Germinal center (tissue), 1 donor: Measurements from ENCODE around the gene RAB40AL.
"Not testable (repeated sequence)": the region's sequence is repeated elsewhere in the genome, so short reads cannot be mapped to it uniquely, and the experiment has no call there.

Experiments
- DNase-seq: peaks from one replicate; pipeline ENCODE4 v3.0.0; 2012; ENCODE audit warnings: mixed read lengths, low spot score

The RAB40AL gene, protein sequence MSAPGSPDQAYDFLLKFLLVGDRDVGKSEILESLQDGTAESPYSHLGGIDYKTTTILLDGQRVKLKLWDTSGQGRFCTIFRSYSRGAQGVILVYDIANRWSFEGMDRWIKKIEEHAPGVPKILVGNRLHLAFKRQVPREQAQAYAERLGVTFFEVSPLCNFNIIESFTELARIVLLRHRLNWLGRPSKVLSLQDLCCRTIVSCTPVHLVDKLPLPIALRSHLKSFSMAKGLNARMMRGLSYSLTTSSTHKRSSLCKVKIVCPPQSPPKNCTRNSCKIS

DNA sequence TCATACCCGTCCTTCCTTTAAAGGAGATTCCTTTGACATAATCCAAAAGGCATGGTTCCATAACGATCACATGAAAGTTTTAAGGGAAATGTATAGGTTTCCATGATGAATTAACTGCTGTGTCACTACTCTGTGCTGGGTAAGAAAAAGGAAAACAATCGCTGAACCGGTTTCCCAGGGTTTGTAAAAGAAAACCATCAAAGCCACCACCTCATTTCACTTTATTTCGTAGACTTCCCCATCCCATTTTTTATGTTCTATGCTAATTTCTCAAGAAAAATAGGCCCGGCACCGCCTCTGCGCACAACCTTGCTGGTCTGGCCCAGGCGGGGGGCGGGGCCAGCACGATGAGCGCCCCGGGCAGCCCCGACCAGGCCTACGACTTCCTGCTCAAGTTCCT, at the start of gene RAB40AL:
Gene RAB40AL, plus strand, starts transcription at position 301 of the 400 bp plus-strand sequence. Its CDS starts 47 bp downstream, at position 348.
- DNase-seq: not testable (repeated sequence)

DNA sequence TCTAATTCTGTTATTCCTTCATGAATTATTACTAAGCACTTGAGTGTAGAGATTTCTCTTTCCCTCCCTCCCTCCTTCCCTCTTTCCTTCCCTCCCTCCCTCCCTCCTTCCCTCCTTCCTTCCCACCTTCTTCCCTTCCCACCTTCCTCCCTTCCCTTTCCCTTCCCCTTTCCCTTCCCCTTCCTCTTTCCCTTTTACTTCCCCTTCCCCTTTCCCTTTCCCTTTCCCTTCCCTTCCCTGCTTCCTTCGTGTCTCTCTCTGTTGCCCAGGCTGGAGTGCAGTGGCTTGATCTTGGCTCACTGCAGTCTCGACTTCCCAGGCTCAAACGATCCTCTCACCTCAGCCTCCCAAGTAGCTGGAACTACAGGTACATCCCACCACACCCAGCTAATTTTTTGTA, 49.4 kb upstream of the RAB40AL start:
- no peak for DNase-seq

DNA sequence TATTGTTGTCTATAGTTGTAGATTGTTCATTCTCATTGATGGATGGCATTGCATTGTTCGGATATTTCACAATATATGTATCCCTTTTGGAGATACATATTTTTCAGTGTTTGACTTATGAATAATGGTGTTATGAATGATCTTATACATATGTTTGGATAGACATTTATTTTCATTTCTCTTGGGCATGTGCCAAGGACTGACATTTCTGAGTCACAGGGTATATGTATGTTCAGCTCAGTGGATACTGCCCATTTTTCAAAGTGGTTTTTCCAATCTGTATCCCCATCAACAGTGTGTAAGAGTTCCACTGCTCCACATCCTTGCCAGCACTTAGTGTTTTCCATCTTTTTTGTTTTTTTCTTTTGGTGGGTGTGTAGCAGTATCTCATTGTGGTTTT, 45.0 kb upstream of the RAB40AL start:
- DNase-seq: no peak

DNA sequence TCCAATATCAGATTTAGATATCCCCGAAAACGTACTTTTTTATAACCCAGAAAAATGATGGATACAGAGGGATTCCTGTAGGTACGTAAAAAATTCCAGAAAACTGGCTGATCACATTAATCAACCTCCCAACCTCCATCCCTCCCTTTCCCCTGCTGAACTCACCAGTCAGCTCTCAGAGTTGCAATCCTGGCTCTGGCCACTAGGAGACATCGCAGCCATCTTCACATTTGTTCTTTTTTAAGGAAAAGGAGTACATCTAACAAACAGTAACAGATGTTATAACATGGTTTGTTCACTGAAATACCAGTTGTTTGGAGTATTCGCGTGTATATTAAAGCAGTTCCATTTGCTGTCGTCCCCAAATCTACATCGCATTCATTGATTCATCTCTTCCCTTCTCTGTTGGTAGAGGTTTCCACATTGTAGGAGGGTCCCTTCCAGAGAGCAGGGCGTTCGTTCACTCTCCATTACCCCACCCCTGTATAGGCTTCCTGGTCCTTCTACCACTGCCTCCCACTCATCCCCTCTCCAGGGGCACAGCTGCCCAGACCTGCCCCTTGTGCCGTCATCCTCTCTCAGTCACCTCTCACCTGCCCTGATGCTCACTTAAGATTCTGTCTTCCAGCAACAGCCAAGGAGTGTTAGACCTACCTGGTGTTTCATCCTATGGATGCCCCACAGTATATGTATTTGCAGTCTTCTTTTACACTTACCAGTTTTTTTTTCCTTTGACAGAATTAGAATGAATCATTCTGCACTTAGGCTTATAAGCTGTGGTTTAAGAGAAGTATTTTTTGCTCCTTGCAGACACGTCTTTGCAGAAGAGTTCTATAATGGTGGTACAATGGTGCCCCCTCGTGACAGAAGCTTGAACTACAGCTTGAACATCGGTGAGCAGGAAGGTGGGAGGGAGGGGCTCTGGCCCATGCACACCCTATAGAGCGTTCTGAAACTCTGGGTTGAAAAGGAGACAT, 36.8 kb upstream of the RAB40AL start:
- peak; percentile 20 for DNase-seq

DNA sequence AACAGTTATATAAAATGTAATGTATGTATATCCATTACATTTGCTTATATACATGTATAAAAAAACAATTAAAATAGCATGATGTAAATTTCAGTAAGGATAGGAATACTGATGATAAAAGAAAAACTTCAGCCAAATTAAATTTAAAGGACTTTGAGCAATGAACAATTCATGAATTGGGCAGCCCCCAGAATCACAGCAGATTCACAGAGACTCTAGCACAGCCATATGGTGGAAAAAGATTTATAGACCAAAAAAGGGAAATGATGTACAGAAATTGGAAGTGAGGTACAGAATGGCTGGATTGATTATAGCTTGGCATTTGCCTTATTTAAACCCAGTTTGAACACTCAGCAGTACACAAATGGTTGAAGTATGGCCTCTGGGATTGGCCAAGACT, 34.7 kb upstream of the RAB40AL start:
- no peak for DNase-seq

DNA sequence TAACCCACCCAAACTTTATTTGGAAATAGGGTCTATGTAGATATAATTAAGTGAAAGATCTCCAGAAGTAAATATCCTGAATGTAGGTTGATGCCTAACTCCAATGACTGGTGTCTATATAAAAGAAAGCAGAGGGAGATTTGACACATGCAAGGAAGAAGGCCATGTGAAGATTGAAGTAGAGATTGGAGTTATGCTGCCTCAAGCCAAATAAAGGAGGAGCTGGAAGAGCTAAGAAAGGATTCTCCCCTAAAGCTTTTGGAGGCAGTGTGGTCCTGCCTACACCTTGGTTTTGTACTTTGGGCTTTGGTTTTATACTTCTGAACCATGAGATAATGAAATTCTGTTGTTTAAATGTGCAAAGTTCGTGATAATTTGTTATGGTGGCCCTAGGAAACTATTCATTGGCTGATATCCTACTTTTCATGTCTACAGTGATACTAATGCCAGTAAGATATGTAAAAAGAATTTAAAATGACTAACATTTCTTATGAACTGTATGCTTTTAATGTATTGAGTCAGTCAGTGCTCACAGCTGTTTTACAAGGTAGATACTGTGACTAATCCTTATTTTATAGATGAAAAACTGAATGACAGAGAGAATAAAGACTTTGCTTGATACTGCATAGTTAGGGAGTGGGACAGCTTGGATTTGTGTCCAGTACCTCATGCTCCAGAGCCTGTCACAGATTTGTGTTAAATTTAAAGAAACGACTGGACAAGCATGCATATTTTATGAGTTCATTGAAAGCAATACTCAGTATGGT, 5.9 kb upstream of the RAB40AL start:
- no peak for DNase-seq

DNA sequence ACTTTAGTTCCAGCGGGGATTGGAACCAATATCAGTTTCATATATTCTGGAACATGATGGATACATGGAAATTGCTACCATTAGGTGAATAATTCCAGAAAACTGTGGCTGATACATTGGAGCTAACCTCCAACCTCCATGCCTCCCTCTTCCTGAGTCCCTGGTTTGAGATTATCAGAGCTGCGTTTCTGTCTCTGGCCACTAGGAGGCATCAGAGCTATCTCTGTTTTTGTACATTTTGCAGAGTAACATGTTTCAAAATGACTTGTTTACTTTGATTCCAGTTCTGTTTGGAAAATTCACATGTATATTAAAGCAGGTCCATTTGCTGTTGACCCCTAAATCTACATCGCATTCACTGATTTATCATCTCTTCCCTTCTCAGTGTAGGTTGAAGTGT, 2.4 kb upstream of the RAB40AL start:
- peak; percentile 15 for DNase-seq

DNA sequence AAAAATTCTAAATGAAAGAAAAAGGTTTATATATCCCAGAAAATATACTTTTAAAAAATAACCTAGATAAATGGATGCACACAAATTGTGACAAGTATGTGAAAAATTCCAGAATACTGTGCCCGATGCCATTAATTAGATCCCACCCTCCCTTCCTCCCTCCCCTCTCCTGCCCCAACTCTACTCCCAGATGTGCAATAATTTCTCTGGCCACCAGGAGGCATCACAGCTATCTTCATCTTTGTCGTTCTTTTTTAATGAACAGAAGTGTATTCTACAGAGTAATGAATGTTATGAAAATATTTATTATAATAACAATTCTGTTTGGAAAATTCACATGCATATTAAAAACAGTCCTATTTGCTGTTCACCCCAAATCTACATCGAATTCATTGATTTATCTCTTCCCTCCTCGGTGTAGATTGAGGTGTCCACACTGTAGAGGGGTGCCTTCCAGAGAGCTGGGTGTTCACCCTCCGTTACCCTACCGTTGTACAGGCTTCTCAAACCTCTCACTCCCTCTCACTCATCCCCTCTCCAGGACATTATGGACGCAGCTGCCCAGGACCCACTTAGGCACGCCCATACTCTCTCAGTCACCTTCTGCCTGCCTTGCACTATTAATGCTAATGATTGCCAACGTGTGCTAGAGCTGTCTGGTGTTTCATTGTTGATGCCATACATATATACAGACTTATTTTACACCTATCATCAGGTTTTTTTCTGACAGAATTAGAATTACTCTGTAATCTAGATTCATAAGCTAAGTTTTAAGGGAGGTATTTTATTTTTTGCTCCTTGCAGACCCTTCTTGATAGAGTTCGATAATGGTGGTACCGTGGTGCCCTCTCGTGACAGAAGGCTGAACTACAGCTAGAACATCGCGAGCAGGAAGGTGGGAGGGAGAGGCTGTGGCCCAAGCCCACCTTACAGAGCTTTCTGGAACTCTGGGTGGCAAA, 14.1 kb downstream of the RAB40AL start:
- peak; percentile 5 for DNase-seq

DNA sequence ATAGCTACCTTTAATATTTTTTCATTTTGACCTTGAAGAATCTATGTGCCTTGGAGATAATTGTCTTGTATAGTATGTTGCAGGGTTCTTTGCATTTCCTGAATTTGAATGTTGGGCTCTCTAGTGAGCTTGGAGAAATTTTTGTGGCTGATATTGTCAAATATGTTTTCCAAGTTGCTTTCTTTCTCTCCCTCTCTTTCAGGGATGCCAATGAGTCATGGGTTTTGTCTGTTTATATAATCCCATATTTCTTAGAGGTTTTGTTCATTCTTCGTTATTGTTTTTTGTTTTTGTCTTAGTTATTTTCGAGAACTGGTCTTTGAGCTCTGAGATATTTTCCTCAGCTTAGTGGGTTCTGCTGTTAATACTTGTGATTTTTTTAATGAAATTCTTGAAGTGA, 20.7 kb downstream of the RAB40AL start:
- DNase-seq: no peak

DNA sequence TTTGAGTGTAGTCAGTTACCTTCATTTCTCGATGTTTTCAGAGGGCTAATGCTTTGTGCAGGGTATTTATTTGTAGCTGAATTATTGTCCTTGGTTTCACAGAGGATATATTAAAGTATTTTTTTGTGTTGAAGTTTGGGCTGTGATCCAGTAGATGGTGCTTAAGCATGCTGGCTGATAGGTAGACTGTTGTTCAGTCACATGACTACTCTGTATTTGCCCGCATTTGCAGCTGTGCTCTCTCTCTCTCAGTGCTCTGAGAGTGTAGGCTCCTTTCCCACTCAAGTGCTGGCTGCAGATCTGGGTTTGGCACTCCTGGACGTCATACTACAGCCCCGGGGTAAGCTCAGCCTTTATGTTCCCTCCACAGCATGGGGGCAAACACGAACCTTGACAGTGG, 21.7 kb downstream of the RAB40AL start:
- no peak for DNase-seq

DNA sequence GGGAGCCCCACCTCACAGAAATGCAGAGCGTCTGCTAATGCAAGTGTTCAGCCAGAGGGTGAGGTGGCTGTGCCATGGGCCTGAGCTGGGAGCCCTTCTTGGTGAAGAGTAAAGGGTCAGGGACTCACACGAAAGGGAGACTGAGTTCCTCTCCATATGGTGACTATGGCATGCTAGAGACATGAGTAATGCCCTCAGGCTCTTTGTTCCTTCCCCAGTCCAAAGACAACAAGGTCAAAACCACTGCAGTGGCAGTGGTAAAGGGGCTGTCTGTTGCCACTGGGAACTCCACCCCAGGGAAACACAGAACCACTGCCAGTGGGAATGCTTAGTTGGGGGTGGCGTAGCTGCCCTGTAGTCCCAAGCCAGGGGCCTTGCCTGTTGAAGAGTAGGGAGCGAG, 22.4 kb downstream of the RAB40AL start:
- DNase-seq: no peak

DNA sequence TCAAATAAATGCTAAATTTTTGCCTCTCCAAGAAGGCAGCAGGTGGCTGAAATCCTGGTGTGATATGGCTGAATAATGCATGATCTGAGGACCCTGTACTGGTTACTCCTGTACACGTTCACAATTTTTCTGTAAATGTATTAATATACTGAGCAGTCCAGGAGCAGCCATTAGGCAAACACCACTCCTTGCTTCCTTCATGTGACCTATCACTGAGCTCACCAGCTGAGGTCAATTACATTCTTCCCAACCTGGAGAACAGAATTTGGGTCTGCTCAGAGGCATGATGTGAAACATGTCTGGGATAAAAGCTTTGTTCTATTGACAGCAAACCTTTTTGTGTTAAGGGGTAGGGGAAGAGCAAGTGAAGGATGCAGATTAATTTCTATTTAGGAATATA, 26.9 kb downstream of the RAB40AL start:
- DNase-seq: no peak

DNA sequence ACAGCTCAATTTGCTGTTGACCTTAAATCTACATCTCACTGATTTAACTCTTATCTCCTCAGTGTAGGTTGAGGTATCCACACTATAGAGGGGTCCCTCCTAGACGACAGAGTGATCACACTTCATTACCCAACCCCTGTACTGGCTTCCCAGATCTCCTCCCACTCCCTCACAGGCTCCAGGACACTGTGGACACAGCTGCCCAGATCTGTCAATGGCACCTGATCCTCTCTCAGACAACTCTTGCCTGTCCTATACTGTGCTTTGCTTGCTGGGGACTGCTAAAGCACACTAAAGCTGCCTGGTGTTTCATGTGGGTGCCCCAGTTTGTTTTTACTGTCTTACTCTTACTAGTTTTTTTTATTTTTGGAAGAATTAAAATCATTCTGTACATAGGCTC, 27.9 kb downstream of the RAB40AL start:
- DNase-seq: no peak

DNA sequence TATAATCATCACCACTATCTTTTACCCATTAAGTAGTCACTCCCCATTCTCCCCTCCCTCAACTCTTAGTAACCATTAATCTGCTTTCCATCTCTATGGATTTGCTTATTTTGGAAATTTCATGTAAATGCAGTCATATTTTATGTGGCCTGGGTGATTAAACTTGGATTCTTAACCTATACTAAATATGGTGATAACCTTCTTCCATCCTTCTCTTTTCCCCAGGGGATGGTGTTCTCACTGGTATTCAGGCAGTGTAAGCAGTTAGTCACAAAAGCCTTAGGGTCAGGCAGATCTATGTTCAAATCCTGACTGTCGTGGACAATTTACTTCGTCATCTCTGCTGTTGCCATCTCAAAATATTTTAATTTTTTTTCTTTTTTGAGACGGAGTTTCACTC, 29.6 kb downstream of the RAB40AL start:
- DNase-seq: no peak

DNA sequence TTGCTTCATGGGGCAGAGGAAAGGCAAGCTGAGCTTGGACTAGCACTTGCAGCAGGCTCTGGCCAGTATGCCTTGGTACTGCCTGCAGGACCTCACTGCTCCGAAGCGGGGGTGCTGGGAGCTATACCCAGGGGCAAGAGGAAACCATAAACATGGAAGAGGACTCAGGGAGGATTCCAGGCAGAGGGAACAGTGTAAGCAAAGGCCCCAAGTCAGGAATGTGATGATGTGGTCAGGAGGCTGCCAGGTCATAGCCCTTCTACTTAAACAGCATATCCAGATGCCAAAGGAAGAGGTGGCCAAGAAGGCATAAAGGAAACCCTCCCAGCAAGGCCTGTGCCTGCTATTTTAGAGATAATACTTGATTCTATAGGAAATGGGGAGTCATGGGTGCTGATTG, 31.1 kb downstream of the RAB40AL start:
- no peak for DNase-seq

DNA sequence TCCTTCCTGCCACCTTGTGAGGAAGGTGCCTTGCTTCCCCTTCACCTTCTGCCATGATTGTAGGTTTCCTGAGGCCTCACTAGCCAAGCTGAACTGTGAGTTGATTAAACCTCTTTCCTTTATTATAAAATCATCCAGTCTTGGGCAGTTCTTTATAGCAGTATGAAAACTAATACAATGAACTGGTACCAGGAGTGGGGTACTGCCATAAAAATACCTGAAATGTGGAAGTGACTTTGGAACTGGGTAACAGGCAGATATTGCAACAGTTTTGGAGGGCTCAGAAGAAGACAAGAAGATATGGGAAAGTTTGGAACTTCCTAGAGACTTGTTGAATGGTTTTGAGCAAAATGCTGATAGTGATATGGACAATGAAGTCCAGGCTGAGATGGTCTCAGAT, 34.5 kb downstream of the RAB40AL start:
- not testable (repeated sequence) for DNase-seq

DNA sequence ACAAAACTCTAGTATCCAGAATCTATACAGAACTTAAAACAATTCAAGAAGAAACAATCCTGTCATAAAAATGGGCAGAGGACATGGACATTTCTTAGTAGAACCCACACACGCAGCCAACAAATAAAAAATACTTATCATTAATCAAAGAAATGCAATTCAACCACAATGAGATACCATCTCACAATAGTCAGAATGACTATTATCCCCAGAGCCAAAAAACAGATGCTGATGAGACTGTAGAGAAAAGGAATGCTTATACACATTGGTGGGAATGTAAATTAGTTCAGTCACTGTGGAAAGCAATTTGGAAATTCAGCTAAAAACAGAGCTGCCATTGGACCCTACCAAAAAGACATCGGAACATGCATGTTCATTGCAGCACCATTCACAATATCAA, 37.9 kb downstream of the RAB40AL start:
- no peak for DNase-seq

DNA sequence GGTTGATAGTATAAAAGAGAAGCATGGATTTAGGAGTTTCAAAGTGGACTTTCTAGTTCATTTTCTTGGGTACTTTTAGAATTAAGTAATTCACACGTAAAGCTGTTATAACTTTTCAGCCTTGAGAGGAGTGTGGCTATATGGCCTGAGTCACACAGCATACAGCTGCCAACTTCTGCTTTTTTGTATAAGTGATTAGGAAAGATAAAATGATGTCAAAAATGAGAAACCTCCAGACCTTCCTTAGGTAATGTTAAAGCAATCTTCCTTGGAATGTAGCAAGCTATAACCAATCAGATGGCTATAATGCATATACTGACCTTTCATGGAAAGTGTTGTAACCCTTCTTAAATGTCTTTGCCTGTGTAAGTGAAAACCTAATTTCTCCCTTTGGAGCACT, 39.2 kb downstream of the RAB40AL start:
- no peak for DNase-seq

DNA sequence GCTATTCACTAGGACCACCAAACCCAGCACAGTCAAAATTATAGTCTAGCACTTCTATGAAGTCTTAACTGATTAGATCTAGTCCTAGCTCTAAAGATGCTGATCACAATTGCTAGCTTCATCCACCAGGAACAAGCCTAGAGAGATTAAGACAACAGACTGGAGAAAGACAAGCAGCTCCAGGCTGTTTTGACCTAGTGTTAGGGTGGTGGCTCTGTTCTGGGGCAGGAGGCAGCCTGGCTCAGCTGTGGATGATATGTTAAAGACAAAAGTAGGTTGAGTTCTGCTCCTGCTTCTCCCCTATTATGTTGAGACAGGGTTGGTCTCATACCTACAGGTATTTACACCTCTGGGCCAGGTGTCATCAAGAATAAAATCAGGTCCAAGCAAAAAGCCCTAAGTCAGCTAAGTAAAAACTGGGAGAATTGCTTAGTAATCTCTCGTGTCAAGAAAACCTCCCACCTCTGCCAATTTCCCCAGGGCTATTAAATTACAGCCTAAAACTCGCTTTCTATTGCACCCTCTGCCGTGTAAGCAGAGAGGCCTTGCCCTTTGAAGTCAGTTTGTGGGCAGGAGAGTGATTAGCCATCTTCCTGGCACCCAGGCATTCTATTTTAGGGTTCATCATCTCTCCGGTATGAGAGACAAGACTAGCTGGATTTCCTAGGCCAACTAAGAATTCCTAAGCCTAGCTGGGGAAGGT, 39.9 kb downstream of the RAB40AL start:
- DNase-seq: no peak

DNA sequence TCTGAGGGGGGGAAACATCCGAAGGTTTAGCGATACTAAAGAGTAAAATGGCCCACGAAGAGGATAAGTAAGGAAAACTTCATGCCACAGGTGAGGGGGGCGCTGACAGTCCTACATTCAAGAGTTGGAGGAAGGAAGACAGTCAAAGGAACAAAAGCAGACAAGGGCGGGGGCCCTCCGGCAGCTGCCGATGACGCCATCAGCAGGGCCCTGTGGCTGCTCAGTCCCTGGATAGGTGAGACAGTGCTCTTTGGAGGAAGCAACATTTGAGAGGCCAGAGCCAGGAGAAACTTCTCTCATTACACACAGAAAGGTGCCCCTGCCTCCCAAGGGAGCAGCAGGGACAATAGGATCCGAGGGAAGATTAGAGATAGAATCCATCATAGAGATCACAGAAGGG, 41.5 kb downstream of the RAB40AL start:
- DNase-seq: no peak

DNA sequence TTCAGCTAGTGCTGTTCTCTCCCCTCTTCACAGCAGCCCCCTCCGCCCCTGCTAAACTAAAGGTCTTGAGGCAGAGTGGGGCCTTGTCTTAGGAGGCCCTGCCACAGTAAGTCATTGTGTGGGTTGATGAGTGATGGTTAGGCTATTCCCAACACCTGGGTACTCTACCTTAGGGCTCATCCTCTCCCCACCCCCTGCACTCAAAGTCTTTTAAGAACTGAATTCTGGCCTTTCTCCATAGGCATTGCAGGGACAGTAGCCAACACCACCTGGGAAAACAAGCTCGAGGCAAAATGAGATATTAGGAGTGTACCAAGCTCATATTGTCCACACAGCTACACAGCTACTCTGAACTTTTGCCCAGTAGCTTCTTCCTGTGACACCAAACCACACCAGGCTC, 42.5 kb downstream of the RAB40AL start:
- no peak for DNase-seq
